HG03342 (cell line): ENCODE measurements around the gene RRP8.

ENCODE experiments used
- ATAC-seq: cut with Tn5 transposase; IDR thresholded peaks from one replicate; pipeline ENCODE4 v1.9.1; 2021; ENCODE audit warnings: mild to moderate bottlenecking, moderate library complexity; ENCODE audit not compliant: unreplicated experiment

The RRP8 gene

DNA sequence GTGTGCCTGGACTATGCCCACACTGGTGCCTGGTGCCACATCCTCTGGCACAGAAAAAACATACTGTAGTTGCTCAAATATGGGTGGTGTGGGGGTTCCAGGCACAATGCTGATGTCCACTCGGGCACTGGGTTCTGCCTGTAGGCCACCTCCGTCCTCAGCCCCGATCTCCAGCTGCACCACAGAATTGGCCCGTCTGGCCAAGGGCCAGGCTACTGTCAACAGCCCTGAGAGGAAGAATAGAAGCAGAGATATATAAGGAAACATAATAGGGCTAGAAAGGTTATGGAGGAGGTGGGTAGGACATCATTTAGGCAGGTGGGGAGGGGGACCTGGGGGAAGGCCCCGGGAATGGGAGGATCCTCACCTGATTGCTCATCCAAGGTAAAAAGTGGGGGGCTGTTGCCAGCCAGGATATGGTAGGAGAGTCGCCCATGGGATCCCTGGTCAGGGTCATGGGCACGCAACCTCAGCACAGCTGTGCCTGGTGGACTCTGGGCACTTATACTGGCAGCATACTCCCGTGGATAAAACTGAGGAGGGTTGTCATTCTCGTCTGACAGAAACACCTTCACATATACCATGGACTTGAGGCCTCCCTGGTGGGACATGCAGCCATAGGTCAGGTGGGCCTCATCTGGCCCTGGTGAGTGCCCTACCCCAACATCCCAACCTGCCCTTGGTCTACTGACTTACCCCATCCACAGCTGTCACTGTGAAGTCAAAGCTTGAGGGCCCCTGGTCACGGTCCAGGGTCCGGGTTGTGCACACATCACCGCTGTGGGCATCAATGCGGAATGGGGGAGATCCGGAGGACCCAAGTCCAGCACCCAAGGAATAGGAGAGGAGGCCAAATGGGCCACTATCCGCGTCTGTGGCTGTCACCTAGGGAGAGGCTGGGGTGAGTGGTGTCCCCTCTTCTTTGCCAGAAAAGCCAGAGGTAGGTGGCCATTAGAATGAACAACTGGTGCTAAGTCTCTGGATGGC lies 30.3 kb upstream of the RRP8 start:
- no peak for ATAC-seq

DNA sequence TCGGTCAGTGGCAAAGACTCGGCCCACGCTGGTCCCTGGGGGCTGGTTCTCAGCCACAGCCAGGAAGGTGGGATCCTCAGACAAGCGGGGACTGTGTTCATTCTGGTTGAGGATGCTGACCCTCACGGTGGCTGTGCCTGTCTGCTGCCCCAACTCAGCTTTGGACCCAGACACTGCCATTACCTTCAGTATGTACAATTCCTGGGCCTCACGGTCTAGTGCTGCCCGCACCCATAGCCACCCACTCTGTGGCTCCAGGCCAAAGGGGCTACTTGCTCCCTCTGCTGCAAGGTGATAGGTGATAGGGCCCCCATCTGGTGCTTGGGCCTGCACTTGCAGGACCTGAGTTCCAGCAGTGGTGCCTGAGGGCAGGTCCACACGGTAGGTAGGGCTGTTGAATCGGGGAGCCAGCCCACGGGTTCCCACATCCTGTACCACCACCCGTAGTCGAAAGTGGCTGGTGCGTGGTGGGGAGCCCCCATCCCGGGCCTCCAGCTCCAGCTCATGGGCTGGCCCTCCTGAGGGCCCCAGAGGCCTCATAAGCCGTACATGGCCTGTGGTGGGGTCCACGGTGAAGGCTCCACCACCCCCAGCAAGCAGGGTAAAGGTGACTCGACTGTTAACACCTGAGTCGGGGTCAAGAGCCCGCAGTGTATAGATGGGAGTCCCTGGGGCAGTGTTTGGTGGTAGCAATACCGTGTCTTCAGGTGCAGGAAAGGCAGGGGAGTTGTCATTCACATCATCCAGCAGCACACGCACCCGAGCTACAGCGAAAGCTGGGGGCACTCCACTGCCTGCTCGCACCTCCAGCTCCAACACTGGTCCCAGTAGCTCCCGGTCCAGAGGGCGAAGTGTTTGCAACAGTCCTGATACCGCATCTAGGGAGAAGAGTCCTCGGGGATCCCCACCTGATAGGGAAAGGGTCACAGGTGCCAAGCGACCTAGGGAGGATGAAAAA lies 29.0 kb upstream of the RRP8 start:
- ATAC-seq, result no peak

DNA sequence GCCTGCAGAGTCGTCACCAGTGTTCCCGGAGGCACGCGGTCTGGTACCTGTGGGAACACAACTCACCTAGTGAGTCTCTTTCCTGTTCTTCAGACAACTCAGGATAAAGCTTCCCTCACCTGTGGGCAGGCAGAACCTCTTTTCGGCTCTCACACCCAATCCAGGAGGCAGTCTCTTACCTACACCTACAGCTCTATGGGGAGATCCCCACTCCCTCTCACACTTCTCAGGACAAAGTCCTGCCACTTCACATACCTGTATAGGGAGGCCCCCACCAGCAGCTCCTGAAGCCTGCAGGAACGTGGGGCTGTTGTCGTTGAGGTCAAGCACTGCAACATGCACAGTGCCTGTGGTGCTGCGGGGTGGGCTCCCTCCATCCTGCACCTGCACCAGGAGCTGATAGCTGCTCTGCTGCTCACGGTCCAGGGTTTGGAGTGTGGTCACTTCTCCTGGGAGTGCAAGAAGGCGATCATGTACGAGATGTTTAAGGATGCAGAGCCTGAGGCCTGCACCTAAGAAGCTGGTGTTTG lies 28.0 kb upstream of the RRP8 start:
- no peak for ATAC-seq

- no peak for ATAC-seq
Measured at GRCh38 chr11:6630632-6631291, 27.3 kb upstream of the RRP8 start.

DNA sequence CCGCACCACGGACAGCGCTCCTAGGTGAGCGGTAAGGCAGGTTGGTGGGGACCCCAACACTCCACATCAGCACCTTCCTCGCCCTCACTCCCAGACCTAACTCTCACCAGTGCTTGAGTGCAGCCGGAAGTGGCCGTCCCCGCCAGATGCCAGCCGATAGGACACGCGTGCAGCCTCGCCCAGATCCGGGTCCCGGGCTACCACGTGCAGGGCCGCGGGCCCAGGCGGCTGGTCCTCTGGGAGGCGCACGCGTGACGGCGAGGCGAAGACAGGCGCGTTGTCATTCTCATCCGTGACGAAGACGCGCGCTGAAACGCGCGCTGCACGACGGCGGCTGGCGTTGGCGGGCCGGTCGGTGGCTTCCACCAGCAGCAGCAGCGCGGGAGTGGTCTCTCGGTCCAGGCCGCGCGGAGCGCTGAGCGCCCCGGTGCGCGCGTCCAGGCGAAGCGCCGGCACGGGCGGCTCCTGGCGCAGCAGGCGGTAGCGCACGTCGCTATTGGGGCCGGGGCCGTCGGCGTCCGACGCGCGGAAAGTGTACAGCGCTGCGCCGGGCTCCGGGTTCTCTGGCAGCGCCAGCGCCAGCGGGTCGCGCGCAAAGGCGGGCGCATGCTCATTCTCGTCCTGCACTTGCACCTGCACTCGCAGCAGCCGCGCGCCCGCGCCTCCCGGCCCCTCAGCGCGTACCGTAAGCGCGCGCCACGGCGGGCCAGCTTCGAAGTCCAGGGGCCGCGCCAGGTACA lies 26.6 kb upstream of the RRP8 start:
- ATAC-seq, result no peak

- no peak for ATAC-seq
Measured at GRCh38 chr11:6629573-6629891, 26.1 kb upstream of the RRP8 start.

- ATAC-seq, result no peak
Measured at GRCh38 chr11:6628526-6628925, 25.1 kb upstream of the RRP8 start.

GRCh38 chr11:6627762-6628241 lies 24.4 kb upstream of the RRP8 start:
- ATAC-seq, result peak; percentile 69

DNA sequence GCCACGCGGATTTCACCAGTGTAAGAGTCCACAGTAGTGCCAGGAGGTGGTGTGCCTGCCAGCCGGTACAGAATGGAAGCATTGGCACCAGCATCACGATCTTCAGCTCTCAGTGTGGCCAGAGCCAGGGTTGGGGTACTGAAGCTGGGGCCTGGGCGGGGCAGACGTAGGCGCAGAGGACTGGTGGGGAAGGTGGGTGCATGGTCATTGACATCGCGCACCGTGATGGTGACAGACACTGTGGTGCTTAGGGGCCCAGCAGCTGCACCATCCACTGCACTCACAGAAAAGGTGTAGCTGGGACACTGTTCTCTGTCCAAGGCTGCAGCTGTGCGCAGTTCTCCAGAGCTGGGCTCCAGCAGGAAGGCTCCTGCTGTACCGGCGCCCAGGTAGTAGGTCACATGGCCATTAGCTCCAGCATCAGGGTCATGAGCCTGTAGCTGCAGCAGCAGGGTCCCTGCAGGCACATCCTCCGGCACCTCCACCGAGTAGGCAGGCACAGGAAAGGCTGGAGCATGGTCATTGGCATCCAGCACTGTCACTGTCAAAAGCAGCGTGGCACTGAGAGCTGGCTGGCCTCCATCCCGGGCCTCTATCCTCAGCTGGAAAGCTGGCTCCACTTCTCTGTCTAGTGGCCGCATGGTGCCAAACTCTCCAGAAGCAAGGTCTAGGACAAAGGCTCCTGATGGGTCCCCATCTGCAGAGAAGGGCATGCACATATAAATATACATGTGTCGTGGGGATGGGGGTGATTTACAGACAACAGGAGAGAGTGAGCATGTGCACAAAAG lies 23.8 kb upstream of the RRP8 start:
- ATAC-seq, result no peak

DNA sequence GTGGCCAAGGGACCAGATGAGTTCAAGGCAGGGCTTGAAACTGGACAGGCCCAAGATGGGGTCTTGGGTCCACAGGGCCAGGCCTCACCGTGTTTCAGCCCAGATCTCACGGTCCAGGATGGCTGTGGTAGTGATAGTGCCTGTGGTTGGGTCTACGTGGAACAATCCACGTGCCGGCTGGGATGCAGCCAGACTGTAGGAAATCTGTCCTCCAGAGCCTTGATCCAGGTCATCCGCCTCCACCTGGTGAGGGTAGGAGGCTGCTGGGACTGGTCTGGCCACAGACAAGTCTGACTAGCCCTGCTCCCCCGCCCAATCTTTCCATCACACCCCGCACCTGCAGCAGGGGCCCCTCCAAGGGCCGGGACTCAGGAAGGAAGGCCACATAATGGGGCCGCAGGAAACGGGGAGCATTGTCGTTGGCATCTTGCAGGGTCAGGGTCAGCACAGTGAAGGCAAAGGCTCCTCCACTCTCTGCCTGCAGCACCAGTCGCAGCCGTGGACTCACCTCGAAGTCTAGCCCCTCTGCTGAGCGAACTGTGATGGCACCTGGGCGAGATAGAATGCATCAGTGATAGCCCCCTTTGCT lies 22.5 kb upstream of the RRP8 start:
- ATAC-seq, result no peak

DNA sequence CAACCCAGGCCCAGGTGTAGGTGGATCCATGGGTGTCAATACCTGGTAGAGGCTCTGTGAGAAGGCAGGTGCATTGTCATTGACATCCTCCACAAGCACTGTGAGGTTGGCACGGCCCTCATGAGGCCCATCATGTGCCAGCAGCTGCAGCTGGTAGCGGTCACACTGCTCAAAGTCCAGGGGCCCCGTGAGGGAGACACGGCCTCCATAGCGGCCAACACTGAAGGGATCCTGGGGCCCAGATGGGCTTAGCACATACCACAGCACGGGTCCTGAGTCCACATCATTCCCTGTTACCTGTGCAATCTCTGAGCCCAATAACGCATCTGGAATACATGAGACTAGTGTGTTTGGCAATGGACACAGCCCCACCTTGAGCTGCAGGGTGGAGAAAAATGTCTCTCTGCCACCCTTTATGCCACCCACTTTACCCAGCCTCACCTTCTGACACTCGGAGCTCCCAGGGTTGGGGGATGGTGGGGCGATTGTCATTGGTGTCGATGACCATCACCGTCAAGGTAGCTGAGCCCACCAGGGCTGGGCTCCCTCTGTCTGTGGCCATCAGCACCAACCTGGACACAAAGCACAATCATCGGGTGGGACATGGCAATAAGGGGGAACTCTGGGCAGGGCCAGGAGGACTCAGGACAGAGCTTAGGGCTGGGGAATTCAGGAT lies 21.9 kb upstream of the RRP8 start:
- ATAC-seq, result no peak

DNA sequence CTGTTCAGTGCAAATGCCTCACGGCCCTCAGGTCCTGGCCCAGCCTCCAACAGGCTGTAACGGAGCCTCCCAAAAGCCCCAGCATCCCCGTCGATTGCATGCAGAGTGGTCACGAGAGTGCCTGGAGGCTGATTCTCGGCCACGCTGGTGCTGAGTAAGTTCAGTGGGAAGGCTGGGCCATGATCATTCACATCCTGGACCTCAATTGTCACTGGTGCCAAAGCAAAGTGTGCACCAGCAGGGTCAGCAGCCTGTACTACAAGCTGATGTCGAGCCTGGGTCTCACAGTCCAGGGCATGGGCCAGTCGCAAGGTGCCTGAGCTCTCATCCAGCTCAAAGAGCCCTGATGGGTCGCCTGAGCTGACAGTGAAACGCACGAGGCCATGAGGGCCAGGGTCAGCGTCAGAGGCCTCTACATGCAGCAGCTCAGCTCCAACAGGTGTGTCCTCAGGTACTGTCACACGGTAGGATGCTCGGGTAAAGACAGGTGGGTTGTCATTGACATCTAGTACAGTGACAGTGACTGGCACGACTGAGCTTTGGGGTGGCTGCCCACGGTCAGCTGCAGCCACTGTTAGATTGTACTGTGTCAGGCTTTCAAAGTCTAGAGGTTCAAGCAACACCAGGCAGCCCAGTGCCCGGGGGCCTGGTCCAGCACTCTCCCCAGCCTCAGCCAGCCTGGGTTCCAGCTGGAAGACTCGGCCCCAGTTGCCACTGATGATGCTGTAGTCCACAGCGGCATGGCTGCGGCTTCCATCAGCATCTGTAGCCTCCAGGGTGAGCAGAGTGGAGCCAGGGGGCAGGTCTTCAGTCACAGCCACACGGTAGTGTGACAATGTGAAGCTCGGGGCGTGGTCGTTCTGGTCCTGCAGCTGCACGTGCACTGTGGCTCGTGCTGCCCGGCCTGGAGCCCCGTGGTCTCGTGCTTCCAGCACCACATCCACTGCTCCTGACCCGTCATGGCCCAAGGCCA lies 20.3 kb upstream of the RRP8 start:
- ATAC-seq, result no peak

DNA sequence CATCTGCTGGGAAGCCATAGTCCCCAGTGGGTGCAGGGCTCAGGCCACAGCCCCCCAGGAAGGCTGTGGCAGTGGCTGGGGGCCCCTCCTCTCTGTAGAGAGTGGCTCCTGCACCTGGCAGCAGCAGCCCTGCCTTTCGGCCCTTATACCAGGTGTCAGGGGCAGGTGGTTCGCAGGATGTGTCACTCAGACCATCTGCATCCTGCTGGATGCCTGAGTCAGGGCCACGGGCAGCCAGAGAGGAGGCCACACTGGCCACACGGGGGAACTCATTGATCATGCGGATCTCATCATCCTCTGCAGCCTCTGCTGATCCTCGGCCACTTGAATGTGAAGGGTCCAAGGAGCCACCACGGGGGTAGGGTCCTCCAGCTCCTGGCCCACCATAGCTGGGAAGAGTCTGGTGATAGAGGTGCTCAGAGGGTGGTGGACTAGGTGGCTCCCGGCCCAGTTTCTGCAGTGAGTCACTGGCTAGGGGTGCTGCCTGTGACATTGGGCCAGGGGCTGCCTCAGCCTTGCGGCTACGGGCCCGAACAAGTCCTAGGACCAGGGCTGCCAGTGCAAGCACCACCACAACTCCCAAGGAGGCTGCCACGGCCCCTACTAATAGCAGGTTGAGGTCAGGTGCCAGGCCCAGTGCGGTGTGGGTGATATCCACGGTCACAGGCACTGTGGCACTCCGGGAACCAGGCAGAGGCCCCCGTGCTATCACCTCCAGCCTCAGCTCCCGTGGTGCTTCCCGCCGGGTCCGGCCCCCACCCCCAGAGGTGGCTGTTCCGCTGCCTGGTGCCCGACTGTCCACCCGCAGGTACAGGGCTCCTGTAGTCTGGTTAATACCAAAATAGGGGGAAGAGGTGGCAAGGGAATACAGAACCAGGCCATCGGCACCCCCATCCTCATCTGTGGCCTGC lies 19.1 kb upstream of the RRP8 start:
- no peak for ATAC-seq

DNA sequence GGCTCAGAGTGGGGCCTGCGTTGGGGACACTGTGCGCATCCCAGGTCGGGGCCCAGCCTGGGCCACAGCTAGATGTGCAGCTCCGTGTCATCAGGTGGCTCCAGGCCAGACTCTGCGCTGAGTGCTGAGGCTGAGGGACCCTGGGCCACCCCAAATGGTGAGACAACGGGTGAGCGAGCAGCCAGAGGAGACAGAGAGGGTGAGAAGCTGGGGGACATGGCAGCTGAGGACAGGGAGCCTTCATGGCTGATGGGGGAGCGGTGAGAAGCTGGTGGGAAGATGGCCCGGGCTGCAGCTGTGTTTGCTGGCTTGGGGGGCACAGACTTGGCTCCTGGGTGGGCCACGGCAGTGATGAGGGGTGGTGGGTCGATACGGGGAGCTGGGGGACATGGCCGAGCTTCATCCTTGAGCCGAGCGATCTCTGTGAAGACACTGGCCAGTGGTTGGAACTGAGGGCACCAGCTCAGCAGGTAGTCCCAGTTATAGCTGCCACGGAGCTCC lies 18.3 kb upstream of the RRP8 start:
- no peak for ATAC-seq

GRCh38 chr11:6620636-6621035 lies 17.2 kb upstream of the RRP8 start:
- no peak for ATAC-seq
